Central memory CD8-positive, alpha-beta T cell (primary cell): ENCODE results near the gene BCL7A.
A peak's percentile ranks its signal among the peaks of the same experiment; 100 is the strongest.

Experiments used
- ATAC-seq: fragments of 150-1000 bp; cut with Tn5 transposase; replicated peaks from 2 replicates; pipeline ENCODE4 v1.10.0; 2022; ENCODE audit warnings: mild to moderate bottlenecking, moderate FRiP score, moderate number of reproducible peaks; ENCODE audit not compliant: poor library complexity, severe bottlenecking; ENCODE audit errors: extremely low read depth
- DNase-seq, 2 donors: peaks; one replicate each; pipeline ENCODE4 v3.0.0; 2021; ENCODE audit warnings: low spot score in 2 of 2
- H3K27ac Mint-ChIP-seq: one replicate; pipeline ENCODE4 v1.8.0; 2022; ENCODE audit warnings: low read depth, mild to moderate bottlenecking, moderate library complexity, mixed read lengths
- H3K27me3 Mint-ChIP-seq: one replicate; pipeline ENCODE4 v1.8.0; 2022; ENCODE audit warnings: mixed read lengths
- H3K36me3 Mint-ChIP-seq: one replicate; pipeline ENCODE4 v1.8.0; 2022; ENCODE audit warnings: mild to moderate bottlenecking, moderate library complexity, mixed read lengths; ENCODE audit not compliant: insufficient read depth
- H3K4me1 Mint-ChIP-seq: one replicate; pipeline ENCODE4 v1.8.0; 2022; ENCODE audit warnings: mixed read lengths
- H3K4me3 Mint-ChIP-seq: one replicate; pipeline ENCODE4 v1.8.0; 2022; ENCODE audit warnings: mild to moderate bottlenecking, moderate library complexity, mixed read lengths
- H3K9me3 Mint-ChIP-seq: one replicate; pipeline ENCODE4 v1.8.0; 2022; ENCODE audit warnings: mixed read lengths

BCL7A gene

GRCh38 chr12:121989276-121990113, 32.2 kb upstream of the BCL7A start:
- ATAC-seq: no peak
- Mint-ChIP-seq H3K27me3 (no peaks in the 10 kb centered on the region), H3K9me3 (no peaks in the 10 kb centered on the region), H3K4me1 (peaks cover 10% of the 10 kb centered on the region), H3K27ac (no peak overlapping the region), H3K36me3 (no peaks in the 10 kb centered on the region), H3K4me3 (no peak overlapping the region)
- DNase-seq: no peak

GRCh38 chr12:121990114-121990647, 31.5 kb upstream of the BCL7A start:
- Mint-ChIP-seq H3K4me3 (no peak overlapping the region), H3K27ac (no peak overlapping the region), H3K9me3 (no peaks in the 10 kb centered on the region), H3K4me1 (peaks cover 10% of the 10 kb centered on the region), H3K27me3 (no peaks in the 10 kb centered on the region), H3K36me3 (no peaks in the 10 kb centered on the region)
- DNase-seq: no peak
- ATAC-seq: no peak

GRCh38 chr12:121990692-121991603, 30.7 kb upstream of the BCL7A start:
- no peaks in the 10 kb centered on the region for H3K27me3 Mint-ChIP-seq
- no peak overlapping the region for H3K4me3 Mint-ChIP-seq
- no peak overlapping the region for H3K27ac Mint-ChIP-seq
- DNase-seq (no peak), ATAC-seq (no peak)
- peaks cover 10% of the 10 kb centered on the region for H3K4me1 Mint-ChIP-seq
- H3K9me3 Mint-ChIP-seq: no peaks in the 10 kb centered on the region
- H3K36me3 Mint-ChIP-seq: no peaks in the 10 kb centered on the region

- Mint-ChIP-seq H3K4me1 (peaks cover 10% of the 10 kb centered on the region), H3K27me3 (no peaks in the 10 kb centered on the region), H3K27ac (no peak overlapping the region), H3K36me3 (no peaks in the 10 kb centered on the region), H3K9me3 (no peaks in the 10 kb centered on the region), H3K4me3 (no peak overlapping the region)
- peak; percentile 64 for ATAC-seq
- DNase-seq: peak in 1 of 2 donors; percentile 21
Observed at GRCh38 chr12:121992059-121992879, 29.4 kb upstream of the BCL7A start.

- Mint-ChIP-seq H3K9me3 (peaks cover 4% of the 10 kb centered on the region), H3K27ac (no peak overlapping the region), H3K4me3 (no peak overlapping the region), H3K4me1 (peaks cover 5% of the 10 kb centered on the region), H3K36me3 (no peaks in the 10 kb centered on the region), H3K27me3 (no peaks in the 10 kb centered on the region)
- ATAC-seq: no peak
- no peak for DNase-seq
Observed at GRCh38 chr12:121996050-121996944, 25.4 kb upstream of the BCL7A start.

GRCh38 chr12:121996945-121997612, 24.6 kb upstream of the BCL7A start:
- Mint-ChIP-seq H3K27ac (no peak overlapping the region), H3K36me3 (no peaks in the 10 kb centered on the region), H3K4me1 (peaks cover 2% of the 10 kb centered on the region), H3K27me3 (no peaks in the 10 kb centered on the region), H3K4me3 (no peak overlapping the region), H3K9me3 (peaks cover 4% of the 10 kb centered on the region)
- ATAC-seq (no peak), DNase-seq (no peak)

GRCh38 chr12:122001466-122002209, 20.0 kb upstream of the BCL7A start:
- no peaks in the 10 kb centered on the region for H3K27me3 Mint-ChIP-seq
- peaks cover 4% of the 10 kb centered on the region for H3K9me3 Mint-ChIP-seq
- peaks cover 21% of the 10 kb centered on the region for H3K4me1 Mint-ChIP-seq
- H3K36me3 Mint-ChIP-seq: no peaks in the 10 kb centered on the region
- no peak overlapping the region for H3K4me3 Mint-ChIP-seq
- no peak for DNase-seq
- no peak for ATAC-seq
- H3K27ac Mint-ChIP-seq: no peak overlapping the region

GRCh38 chr12:122003651-122004611, 17.8 kb upstream of the BCL7A start:
- H3K9me3 Mint-ChIP-seq: peaks cover 4% of the 10 kb centered on the region
- no peaks in the 10 kb centered on the region for H3K36me3 Mint-ChIP-seq
- no peaks in the 10 kb centered on the region for H3K27me3 Mint-ChIP-seq
- DNase-seq (no peak), ATAC-seq (peak; percentile 67)
- H3K4me1 Mint-ChIP-seq: peaks cover 26% of the 10 kb centered on the region
- H3K4me3 Mint-ChIP-seq: peak overlapping the region; percentile 44
- H3K27ac Mint-ChIP-seq: no peak overlapping the region

GRCh38 chr12:122004633-122005071, 17.0 kb upstream of the BCL7A start:
- DNase-seq (no peak), ATAC-seq (no peak)
- H3K27me3 Mint-ChIP-seq: no peaks in the 10 kb centered on the region
- peaks cover 2% of the 10 kb centered on the region for H3K9me3 Mint-ChIP-seq
- peak overlapping the region; percentile 44 for H3K4me3 Mint-ChIP-seq
- H3K36me3 Mint-ChIP-seq: no peaks in the 10 kb centered on the region
- H3K4me1 Mint-ChIP-seq: peaks cover 26% of the 10 kb centered on the region
- H3K27ac Mint-ChIP-seq: no peak overlapping the region
